A204.1 (cell line): ENCODE data around the gene OBSCN.

Experiments
- FAIRE-seq: peaks from 2 replicates; lab custom pipeline; 2012; peaks lifted over from hg19 to GRCh38; lab: Jason Lieb, UNC

OBSCN gene

GRCh38 chr1:228403231-228403631, 195.4 kb downstream of the OBSCN start:
- no peak for FAIRE-seq

DNA sequence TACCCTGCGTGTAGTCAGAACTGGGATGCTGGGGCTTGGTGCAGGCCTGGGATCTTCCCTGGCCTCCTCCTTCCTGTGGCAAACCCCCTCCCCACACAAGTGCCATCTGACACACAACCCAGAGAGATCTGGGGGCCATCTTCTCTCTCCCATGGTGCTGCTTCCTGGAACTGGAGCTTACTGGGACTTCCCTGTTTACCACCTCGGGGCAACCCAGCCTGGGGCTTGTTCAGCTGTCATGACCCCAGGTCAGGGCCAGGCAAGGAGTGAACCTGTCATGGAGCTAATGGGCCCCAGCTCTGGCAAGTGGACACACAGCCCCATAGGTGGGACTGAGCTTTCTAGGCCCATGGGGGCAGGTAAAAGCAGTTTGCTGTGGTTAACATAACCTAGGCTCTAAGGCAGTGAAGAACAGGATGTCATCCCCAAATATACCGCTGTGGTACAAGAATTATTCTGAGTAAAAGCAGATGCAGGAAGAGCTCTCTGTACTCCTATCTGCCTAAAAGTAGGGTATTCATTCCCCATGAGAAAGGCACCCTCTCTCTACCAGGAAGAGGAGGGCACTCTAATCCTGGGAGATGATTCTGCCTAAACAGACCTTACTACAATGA, 196.4 kb downstream of the OBSCN start:
- no peak for FAIRE-seq

DNA sequence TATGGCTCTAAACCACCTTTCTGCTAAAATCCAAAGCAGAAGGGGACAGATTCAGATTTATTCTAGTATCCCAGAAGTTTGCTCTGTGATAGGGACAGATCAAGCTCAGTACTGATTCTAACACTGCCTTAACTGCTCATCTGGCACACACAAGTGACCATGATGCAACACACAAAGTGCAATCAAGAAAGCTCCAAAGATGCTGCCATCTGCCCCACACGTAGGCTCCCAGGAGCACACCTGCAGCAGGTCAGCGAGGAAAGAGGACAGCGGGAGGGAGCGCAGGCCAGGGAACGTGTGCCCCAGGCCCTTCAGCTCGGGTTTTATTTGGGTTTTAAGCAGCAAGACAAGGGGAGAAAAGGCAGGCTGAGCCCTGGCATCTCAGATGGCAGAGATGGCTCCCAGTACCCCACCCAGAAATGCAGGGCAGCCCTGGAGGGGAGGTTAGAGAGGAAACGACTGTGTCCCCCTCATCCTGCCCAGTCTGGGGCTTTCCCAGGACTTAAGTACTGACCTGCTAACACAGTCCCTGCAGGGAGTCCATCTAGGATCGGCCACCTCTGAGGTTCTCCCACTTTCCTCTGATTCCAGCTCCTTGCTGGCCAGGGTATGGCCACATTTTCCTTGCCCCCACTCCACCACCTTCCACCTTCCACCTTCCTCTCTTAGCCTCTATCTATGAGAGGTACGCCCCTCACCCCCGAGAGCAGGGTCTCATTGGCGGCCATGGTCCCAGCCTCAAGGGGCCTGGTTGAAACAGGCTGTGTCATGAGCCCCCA, 197.5 kb downstream of the OBSCN start:
- FAIRE-seq: no peak

DNA sequence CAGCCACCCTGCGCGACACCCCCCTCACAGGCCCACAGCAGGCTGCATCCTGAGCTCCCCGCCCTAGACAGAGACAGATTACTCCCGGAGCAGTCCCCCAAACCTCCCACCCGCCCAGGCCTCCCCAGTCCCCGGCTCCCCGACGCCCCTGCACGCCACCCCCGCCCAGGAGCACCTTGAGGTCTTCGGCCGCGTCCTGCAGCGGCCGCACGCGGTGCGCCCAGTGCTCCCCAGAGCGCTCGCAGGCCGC, 198.1 kb downstream of the OBSCN start:
- no peak for FAIRE-seq

DNA sequence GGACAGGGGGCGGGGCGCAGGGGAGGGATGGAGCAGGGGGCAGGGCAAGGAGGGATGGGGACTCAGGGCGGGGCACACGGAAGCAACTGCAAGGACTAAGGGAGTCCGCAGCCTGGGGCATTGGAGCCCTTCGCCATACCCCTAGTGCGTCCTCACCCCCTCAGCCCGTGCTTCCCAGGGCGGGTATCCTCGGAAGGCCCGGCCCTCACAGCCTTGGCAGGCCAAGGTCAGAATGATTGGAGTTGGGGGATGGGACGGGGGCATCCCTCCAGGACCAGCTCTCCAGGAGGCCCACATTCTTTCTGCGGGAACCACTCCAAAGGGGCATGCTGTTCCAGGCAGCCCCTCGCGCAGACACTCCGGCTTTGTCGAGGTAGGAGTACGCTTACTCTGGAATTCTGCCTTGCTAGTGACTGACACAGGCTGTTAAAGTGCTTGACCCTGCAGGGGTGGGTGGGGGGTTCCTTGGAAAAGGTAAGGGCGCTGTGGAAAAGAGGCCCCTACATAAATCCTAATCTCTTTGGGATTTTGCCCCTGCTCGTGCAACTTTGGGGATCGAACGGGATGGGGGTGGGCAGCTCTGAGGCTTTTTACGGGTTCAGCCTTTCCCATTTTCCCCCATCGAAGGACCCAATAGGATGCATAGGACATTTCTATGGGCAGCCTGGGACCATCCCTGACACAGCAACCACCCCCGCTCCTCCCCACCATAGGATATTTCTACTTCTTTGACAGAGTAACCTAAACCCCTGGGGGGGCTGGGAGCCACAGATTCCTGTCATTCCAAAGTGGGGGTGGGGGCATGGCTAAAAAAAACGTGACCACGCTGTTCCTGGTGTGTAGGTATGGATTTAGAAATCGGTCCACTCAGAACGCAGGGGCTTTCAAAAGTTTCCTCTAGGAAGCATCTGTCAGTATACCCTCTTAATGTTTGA, 199.5 kb downstream of the OBSCN start:
- FAIRE-seq: no peak

- FAIRE-seq: no peak
These were observed 200.4 kb downstream of the OBSCN start for GRCh38 chr1:228408041-228408868.

- no peak for FAIRE-seq
These were observed 201.3 kb downstream of the OBSCN start for GRCh38 chr1:228408869-228409805.

DNA sequence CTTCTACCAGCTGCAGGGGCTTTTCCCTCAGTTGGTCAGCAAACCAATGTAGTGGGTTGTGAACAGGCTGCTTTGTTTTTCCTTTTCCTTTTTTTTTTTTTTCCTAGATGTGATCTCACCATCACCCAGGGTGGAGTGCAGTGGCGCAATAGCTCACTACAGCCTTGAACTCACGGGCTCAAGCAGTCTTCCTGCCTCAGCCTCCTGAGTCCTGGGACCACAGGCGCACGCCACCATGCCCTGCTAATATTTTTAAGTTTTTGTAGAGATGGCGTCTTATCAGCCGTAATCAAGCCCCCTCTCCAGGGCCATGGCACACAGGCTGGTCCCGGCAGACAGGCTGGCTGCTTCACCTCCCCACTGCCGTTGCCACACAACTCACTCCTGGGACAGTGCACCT, 202.2 kb downstream of the OBSCN start:
- no peak for FAIRE-seq

DNA sequence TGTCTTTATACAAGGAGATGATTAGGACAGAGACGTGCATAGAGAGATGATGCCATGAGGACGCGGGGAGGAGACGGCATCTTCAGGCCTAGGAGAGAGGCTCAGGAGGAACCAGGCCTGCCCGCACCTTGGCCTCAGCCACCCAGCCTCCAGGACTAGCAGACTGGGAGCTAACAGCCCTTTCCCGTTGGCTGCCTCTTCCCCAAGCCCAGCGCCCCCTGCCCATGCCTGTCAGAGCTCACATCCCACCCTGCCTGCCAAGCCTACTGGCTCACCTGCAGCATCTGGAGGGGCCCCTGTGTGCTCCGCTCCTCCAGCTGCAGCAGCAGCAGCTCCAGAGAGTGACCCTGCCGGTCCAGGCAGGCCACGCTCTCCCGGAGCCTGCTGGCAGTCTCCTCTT, 202.8 kb downstream of the OBSCN start:
- FAIRE-seq: no peak

DNA sequence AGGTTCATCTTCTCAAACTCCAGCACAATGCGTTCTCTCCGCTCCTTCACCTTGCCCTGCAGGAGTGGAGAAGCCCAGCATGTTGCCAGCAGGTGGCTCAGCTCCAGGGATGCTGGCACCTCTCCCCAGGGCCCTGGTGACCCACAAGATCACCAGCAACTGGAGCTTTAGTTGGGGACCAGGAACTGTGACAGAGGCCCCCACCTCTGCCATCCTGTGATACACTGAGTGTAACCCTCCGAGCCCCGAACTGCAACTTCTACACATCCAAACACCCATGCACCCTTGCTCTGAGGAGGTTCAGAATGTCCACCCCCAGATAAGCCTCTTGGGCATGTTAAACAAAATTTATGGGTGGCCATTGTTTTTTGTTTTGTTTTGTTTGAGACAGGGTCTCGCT, 203.3 kb downstream of the OBSCN start:
- FAIRE-seq: no peak

DNA sequence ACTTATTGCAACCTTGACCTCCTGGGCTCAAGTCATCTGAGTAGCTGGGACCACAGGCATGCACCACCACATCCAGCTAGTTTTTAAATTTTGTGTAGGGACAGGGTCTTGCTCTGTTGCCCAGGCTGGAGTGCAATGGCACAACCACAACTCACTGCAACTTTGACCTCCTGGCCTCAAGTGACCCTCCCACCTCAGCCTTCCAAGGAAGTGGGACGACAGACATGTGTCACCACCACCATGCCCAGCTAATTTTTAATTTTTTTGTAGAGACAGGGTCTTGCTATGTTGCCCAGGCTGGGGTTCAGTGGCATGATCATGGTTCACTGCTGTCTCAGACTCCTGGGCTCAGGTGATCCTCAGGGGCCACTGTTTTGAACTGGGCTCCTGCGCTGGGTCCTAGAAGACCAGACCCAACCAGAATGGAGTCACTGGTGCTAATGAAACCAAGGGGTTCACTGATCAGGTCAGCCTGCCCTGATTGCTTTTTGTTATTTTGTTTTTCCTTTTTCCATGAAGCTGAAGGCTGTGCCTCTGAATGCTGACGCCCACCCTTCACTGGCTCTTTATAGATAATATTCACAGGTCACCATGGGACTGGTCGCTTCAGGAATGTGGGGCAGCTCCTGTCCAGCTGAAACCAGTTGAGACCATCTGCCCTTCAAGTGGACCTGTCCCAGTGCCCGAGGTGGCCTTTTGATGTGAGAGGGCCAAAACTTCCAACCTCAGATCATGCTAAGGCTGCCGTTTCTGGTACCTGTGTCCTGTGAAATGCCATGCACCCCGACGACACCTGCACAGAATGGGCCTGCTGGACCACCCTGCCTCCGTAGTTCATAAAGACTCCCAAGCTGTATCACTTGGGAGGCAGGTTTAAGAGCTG, 203.9 kb downstream of the OBSCN start:
- FAIRE-seq: no peak

GRCh38 chr1:228413241-228414010, 205.6 kb downstream of the OBSCN start:
- no peak for FAIRE-seq

GRCh38 chr1:228414511-228415211, 206.8 kb downstream of the OBSCN start:
- no peak for FAIRE-seq

DNA sequence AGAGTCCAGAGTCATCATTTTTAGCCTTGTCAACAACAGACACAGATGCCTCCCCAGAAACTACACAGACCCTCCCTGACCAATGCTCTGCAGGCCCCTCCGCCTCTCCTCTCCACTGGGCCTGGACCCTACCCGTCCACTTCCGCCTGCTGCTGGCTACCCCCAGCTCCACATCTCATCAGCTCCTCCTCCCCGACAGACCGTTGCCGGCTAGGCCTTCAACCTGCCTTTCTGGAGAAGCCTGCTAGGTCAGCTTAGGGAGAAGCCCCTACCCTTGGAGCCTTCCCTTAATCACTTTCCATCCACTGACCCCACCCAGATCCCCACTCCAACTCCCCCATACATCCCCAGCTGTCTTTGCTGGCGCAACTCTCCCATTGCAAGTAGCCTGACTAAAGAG, 207.4 kb downstream of the OBSCN start:
- FAIRE-seq: no peak

- no peak for FAIRE-seq
These were observed 208.0 kb downstream of the OBSCN start for GRCh38 chr1:228415853-228416216.

- FAIRE-seq: no peak
These were observed 208.5 kb downstream of the OBSCN start, which contains the start of gene TRIM17 for GRCh38 chr1:228416217-228416933. Gene TRIM17 (minus strand): TSS chr1:228416861. CDS start chr1:228415072, 1,789 bp downstream.

- no peak for FAIRE-seq
These were observed 209.2 kb downstream of the OBSCN start for GRCh38 chr1:228417061-228417460.
